Activated CD4-positive, alpha-beta T cell treated with anti-CD3 and anti-CD28 coated beads, Interleukin-2, amount 10 ng/mL, durations not matched to agents 24 days and 14 days (primary cell): ENCODE results near the gene GAREM1. TPM values are rescaled to one million over a fixed set of nuclear protein-coding genes. Genes with fewer than 3 reads are reported as not detected.

Source experiments
- DNase-seq: peaks from one replicate; pipeline ENCODE4 v3.0.0; 2022
- H3K27ac Mint-ChIP-seq: one replicate; pipeline ENCODE4 v1.8.0; 2022; ENCODE audit warnings: mild to moderate bottlenecking, mixed read lengths
- H3K27me3 Mint-ChIP-seq: one replicate; pipeline ENCODE4 v1.8.0; 2022; ENCODE audit warnings: mixed read lengths
- H3K36me3 Mint-ChIP-seq: one replicate; pipeline ENCODE4 v1.8.0; 2022; ENCODE audit warnings: low read depth, mild to moderate bottlenecking, mixed read lengths
- H3K4me1 Mint-ChIP-seq: one replicate; pipeline ENCODE4 v1.8.0; 2021; ENCODE audit warnings: mixed read lengths
- H3K4me3 Mint-ChIP-seq: one replicate; pipeline ENCODE4 v1.8.0; 2022; ENCODE audit warnings: mild to moderate bottlenecking, moderate library complexity, mixed read lengths
- H3K9me3 Mint-ChIP-seq: one replicate; pipeline ENCODE4 v1.8.0; 2021; ENCODE audit warnings: mixed read lengths
- intact Hi-C: fragments of 100-400 bp; cut with micrococcal nuclease; formaldehyde crosslinking; loops from one replicate; pipeline ENCODE4 v1.15.1; 2023
- total RNA-seq: library from RNA; stranded (reverse); gene quantifications from 2 replicates; pipeline ENCODE4 v1.2.3, GENCODE V29; 2022

Gene GAREM1
- total RNA-seq, 1 donor from 2014 or later = not detected

DNA sequence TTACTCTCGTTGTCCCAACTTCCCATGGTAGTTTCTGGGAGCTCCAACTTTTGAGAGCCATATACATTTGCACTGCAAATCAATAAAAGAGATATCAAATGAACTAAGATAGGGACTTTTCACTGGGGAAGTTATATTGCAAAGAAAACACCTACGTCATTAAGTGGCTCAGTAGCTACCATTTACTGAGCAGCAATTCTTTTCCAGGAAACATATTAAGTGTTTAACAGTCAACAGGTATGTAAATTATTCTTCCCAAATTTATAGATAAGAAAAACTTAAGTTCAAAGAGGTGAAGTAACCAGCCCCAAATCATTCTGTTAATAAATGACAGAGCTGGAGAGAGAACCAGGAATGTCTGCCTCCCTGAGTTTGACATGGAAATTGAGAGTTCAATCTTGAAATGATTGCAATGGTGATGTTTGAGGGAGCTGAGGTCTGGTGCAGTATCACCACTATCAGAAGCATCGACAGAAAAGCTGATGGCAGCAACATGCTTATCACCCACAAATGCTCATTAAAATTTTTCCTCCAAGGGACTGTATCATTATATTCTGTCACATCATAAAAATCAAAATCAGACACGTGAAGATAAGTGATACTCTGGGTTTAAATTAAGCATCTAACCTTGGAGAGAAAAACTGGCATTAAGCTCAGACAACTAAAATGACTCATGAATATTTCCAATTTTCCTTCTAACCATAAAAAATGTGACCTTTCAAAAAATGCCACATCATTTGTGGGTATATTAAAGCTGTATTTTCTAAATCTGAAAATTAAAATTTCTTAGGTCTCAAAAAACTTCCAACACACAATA lies 43.4 kb downstream of the GAREM1 start:
- Mint-ChIP-seq H3K9me3 (no peaks in the 10 kb centered on the region), H3K27me3 (peaks cover 2% of the 10 kb centered on the region), H3K36me3 (no peaks in the 10 kb centered on the region), H3K4me1 (no peaks in the 10 kb centered on the region), H3K4me3 (no peak overlapping the region), H3K27ac (no peak overlapping the region)
- no peak for DNase-seq
- intact Hi-C loops = no loop called here

DNA sequence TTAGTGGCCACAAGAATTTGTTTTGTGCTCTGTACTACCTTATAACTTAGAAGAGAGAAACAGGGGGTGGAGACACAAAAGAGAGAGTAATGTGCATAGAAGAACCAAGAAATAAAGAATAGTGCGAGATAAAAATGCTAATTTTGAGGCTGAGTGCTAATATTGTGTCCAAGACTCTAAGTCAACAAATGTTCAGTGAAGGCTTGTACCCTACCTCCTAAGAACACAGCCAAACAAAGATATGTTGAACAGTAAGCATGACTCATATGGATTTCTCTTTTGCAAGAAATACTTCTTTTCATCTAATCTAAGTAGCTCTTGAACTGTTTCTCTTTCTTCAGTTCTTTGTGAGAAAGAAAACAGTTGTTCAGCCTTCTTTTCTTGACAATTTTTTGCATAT lies 45.2 kb downstream of the GAREM1 start:
- DNase-seq = no peak
- Mint-ChIP-seq H3K9me3 (no peaks in the 10 kb centered on the region), H3K4me1 (no peaks in the 10 kb centered on the region), H3K27ac (no peak overlapping the region), H3K36me3 (no peaks in the 10 kb centered on the region), H3K27me3 (no peaks in the 10 kb centered on the region), H3K4me3 (no peak overlapping the region)
- intact Hi-C loops = no loop called here

DNA sequence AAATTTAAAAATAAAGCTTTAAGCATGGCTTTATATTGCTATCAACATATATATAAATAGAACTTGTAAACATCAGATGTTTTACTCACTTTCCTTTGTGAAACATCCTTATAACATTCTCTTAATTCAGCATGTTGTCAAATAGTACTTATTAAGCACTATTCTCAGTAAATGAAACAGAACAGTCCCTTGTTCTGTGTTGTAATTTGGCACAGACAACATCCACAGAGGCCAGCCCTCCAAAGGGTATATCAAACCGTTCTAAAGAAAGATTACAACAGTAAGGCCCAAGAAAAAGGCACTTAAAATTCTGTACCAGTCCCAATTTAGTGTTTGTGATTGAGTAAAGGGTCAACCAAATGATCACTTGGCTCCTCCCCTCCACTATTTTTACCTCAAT lies 46.0 kb downstream of the GAREM1 start:
- no peak overlapping the region for H3K4me3 Mint-ChIP-seq
- no peak for DNase-seq
- H3K9me3 Mint-ChIP-seq = no peaks in the 10 kb centered on the region
- no peaks in the 10 kb centered on the region for H3K36me3 Mint-ChIP-seq
- intact Hi-C loops = no loop called here
- no peaks in the 10 kb centered on the region for H3K27me3 Mint-ChIP-seq
- no peak overlapping the region for H3K27ac Mint-ChIP-seq
- no peaks in the 10 kb centered on the region for H3K4me1 Mint-ChIP-seq

DNA sequence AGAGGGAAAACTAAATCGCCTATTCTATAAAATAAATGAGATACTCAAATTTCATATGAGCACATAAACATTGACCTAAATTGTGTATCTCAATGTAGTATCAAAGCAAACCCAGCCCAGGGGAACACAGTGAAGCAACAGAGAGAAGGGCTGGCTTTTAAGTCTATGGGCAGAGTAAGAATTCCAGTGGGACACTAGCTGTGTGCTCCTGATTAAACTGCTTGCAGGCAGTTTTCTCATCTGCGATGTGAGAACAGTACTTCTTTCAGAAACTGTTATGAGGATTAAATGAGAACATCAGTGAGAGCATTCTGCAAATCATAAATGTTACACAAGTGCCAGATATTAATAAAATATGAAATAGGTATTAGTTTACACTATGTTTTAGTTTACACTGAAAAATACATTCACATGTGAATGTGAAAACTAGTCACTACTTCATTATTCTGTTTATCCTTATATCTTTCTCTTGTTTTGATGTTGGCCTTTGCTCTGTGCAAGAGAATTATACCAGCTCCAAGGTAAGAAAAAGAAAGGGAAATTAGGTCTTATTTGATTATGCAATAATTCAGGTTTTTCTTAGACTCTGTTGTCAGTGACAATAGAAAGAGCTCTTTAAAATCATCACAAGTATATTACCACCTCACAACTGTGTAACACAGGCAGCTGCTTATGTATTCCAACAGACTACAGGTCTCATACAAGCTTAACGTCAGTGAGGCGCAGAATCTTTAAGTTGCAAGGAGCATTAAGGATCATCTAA lies 47.5 kb downstream of the GAREM1 start:
- intact Hi-C loops = no loop called here
- Mint-ChIP-seq H3K4me1 (no peaks in the 10 kb centered on the region), H3K9me3 (no peaks in the 10 kb centered on the region), H3K27ac (no peak overlapping the region), H3K4me3 (no peak overlapping the region), H3K36me3 (no peaks in the 10 kb centered on the region), H3K27me3 (no peaks in the 10 kb centered on the region)
- no peak for DNase-seq

DNA sequence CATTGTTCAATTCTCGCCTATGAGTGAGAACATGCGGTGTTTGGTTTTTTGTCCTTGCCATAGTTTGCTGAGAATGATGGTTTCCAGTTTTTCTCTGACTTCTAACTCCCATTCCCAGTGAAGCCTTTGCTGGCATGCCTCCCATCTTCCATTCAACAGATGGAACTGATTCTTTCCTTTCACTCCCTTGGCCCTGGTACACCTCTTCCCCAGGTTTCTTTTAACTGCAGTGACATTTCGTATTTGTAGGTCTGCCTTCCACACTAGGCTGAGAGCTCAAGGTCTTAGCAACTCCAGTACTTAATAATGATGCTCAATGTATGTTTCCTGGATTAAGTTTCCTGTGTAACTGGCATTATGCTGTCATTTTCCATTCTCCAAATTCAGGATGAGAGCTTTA lies 48.5 kb downstream of the GAREM1 start:
- Mint-ChIP-seq H3K9me3 (no peaks in the 10 kb centered on the region), H3K4me3 (no peak overlapping the region), H3K27me3 (no peaks in the 10 kb centered on the region), H3K27ac (no peak overlapping the region), H3K4me1 (no peaks in the 10 kb centered on the region), H3K36me3 (no peaks in the 10 kb centered on the region)
- intact Hi-C loops = no loop called here
- DNase-seq = no peak

DNA sequence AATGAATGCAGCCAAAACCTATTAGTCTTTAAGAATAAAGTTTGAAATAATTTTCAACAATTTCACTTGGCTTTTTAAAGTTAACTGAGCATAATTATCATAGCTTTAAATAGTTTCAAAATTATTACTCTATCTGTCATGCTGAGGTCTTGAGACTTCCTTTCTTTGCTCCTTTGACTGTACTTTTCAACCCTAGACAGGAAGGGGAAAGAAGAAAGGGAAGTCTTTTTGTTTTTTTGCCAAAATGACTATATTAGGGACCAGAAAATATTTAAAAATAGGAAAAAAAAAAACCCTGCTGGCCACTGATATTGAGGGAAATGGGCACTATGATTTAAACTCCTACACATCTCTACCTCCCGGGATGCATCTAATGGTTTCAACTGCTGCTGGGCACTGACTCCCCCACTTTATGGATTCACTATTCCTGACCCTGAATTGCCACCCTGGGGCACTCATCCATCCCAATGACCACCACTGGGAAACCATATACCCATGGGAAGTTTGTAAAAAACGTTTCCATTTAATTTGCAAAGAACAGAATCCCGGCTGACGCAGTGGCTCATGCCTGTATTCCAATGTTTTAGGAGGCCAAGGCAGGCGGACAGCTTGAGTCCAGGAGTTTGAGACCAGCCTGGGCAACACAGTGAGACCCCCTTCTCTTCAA lies 50.5 kb downstream of the GAREM1 start:
- Mint-ChIP-seq H3K36me3 (no peaks in the 10 kb centered on the region), H3K4me3 (no peak overlapping the region), H3K9me3 (no peaks in the 10 kb centered on the region), H3K27me3 (peaks cover 5% of the 10 kb centered on the region), H3K27ac (no peak overlapping the region), H3K4me1 (no peaks in the 10 kb centered on the region)
- intact Hi-C loops = no loop called here
- DNase-seq = no peak

DNA sequence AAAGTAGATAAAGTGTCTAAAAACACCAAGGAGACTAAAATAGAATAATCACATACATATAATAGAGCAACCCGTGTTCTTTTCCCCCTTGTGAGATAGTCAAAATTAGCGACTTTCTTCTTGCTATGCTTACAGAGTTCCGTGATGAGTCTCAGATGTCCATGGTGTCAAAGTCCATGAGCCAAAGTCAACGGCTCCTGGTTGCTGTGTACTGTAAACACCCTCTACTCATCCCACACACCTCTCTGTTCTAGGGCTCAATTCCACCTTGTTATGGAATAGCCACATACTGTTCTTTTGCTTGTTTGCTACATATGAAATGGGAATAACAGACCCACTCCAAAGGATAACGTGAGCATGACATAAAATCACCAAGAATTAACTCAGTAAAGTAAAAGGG lies 52.5 kb downstream of the GAREM1 start:
- H3K9me3 Mint-ChIP-seq = no peaks in the 10 kb centered on the region
- intact Hi-C loops = no loop called here
- no peak overlapping the region for H3K4me3 Mint-ChIP-seq
- no peaks in the 10 kb centered on the region for H3K36me3 Mint-ChIP-seq
- DNase-seq = no peak
- no peaks in the 10 kb centered on the region for H3K4me1 Mint-ChIP-seq
- no peak overlapping the region for H3K27ac Mint-ChIP-seq
- H3K27me3 Mint-ChIP-seq = peaks cover 5% of the 10 kb centered on the region

DNA sequence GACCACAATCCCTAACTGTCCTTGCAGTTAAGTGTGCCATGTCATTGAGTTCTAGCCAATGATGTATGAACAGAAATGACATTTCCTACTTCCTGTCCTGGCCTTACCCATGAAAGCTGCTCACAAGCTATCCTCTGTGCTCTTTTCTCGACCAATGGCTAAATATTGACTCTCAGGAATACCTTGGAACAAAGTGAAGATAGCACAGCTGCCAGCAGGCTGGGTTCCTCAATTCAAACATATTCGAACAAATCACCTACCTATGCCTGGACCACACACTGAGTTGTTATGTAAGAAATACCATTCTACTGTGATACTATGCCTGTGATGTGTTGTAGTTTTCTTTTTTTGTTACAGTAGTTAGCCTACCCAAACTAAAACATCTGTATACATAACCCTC lies 65.1 kb downstream of the GAREM1 start:
- Mint-ChIP-seq H3K4me1 (no peaks in the 10 kb centered on the region), H3K27me3 (peaks cover 2% of the 10 kb centered on the region), H3K4me3 (no peak overlapping the region), H3K27ac (no peak overlapping the region), H3K9me3 (no peaks in the 10 kb centered on the region), H3K36me3 (no peaks in the 10 kb centered on the region)
- intact Hi-C loops = no loop called here
- no peak for DNase-seq

DNA sequence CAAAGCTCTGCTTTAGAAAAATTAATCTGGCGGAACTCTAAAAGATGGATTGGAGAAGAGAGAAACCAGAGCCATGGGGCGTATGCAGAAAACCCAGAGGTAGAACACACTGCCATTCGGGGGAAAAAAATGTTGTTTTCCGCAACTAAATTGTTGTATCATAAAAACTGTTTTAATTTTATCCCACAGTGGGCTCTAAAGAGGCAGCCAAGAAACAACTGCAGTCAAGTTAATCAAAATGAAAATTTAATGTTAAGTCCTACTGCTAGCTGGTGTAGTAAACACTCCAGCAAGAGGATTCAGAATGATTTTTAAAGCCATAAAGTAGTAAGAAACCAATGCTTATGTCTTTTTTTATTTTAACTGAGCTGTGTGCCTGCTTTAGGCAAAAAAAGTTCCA lies 69.1 kb downstream of the GAREM1 start:
- no peak for DNase-seq
- Mint-ChIP-seq H3K4me1 (no peaks in the 10 kb centered on the region), H3K9me3 (no peaks in the 10 kb centered on the region), H3K27ac (no peak overlapping the region), H3K27me3 (no peaks in the 10 kb centered on the region), H3K36me3 (no peaks in the 10 kb centered on the region), H3K4me3 (no peak overlapping the region)
- intact Hi-C loops = no loop called here

DNA sequence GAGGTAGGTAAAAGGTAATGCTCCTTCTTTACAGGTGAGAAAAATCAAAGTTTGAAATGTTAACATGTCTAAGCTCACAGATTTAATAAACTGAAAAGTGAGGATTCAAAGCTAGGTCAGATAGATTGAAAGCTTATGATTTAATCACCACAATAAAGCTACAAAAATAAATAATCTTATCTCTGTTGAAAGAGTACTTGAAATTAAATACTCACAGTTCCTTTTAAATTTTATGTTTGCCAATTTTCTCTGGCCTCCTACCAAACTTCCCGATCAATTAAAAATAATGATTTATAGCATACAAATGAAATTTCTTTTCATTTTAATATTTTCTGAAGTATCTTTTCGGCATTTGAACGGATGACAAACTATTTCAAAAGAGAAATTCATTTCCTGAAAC lies 77.3 kb downstream of the GAREM1 start:
- Mint-ChIP-seq H3K36me3 (no peaks in the 10 kb centered on the region), H3K4me3 (no peak overlapping the region), H3K27ac (no peak overlapping the region), H3K27me3 (peaks cover 7% of the 10 kb centered on the region), H3K9me3 (no peaks in the 10 kb centered on the region), H3K4me1 (no peaks in the 10 kb centered on the region)
- intact Hi-C loops = no loop called here
- no peak for DNase-seq

DNA sequence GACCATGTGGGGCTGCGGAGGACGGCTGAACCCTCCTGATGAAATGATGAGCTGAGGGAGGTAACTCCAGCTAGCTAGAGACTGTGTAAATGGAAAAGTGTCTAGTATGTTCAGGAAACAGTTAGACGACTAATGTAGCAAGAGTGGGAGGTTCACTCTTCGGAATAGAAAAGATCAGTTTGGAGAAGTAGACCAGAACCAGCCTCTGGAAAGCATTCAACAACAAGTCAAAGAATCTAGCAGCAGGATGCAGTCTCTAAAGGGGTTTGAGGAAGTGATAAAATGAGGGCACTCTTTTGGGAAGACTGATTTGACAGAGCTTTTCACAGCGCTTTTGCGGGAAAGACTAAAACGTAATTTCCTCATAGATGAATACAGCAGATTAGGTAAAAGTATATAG lies 79.6 kb downstream of the GAREM1 start:
- Mint-ChIP-seq H3K27me3 (peaks cover 7% of the 10 kb centered on the region), H3K4me3 (no peak overlapping the region), H3K27ac (no peak overlapping the region), H3K36me3 (no peaks in the 10 kb centered on the region), H3K4me1 (no peaks in the 10 kb centered on the region), H3K9me3 (no peaks in the 10 kb centered on the region)
- DNase-seq = no peak
- intact Hi-C loops = no loop called here

DNA sequence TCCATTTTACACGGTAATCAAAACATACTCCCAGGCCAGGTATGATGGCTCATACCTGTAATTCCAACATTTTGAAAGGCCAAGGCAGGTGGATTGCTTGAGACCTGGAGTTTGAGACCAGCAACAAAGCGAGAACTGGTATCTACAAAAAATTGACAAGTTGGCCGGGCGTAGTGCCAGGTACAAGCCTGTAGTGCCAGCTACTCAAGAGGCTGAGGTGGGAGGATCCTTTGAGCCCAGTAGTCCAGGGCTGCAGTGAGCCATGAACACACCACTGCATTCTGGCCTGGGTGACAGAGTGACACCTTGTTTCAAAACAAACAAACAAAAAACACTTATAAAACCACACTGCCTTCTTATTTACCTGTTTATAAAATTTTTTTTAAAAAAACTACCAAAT lies 80.8 kb downstream of the GAREM1 start:
- intact Hi-C loops = no loop called here
- Mint-ChIP-seq H3K27ac (no peak overlapping the region), H3K9me3 (no peaks in the 10 kb centered on the region), H3K4me3 (no peak overlapping the region), H3K36me3 (no peaks in the 10 kb centered on the region), H3K27me3 (peaks cover 7% of the 10 kb centered on the region), H3K4me1 (no peaks in the 10 kb centered on the region)
- DNase-seq = no peak

DNA sequence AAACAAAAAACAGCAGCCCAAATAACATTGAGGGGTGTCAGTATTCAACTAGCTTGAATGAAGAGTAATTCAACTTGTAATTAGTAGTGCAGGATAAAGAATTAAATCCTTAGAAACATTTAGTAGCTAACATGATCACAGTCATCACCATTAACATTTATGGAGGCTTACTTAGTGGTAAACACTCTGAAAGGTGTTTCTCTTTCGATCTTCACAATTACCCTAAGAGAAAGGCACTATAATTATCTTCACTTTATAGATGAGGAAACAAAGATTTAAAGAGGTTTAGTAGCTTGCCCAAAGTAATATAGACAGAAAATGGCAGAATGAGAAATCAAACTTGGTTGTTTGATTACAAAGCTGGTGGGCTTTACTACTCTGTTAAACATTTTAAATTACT lies 81.5 kb downstream of the GAREM1 start:
- DNase-seq = no peak
- H3K9me3 Mint-ChIP-seq = no peaks in the 10 kb centered on the region
- peaks cover 10% of the 10 kb centered on the region for H3K27me3 Mint-ChIP-seq
- H3K36me3 Mint-ChIP-seq = no peaks in the 10 kb centered on the region
- H3K4me3 Mint-ChIP-seq = no peak overlapping the region
- intact Hi-C loops = no loop called here
- H3K27ac Mint-ChIP-seq = no peak overlapping the region
- no peaks in the 10 kb centered on the region for H3K4me1 Mint-ChIP-seq

DNA sequence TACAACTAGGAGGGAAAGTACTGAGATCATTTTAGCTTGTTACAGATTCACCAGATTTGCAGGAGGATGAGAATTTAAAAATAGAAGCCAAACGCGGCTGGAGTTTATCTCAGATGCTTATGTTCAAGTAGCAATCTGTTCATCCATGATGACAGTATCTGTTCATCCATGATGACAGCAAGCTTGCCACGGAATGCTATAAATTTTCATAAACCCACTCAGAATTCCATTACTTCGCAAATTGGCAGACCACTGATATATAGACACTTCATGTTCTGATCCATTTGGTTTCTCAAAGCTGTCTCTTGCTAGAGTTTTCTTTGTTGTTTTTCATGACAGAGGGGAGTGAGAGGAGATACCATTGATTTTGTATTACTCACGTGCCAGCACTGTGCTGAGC lies 84.2 kb downstream of the GAREM1 start:
- H3K27ac Mint-ChIP-seq = no peak overlapping the region
- intact Hi-C loops = no loop called here
- no peak for DNase-seq
- peaks cover 17% of the 10 kb centered on the region for H3K27me3 Mint-ChIP-seq
- no peak overlapping the region for H3K4me3 Mint-ChIP-seq
- no peaks in the 10 kb centered on the region for H3K9me3 Mint-ChIP-seq
- no peaks in the 10 kb centered on the region for H3K4me1 Mint-ChIP-seq
- H3K36me3 Mint-ChIP-seq = no peaks in the 10 kb centered on the region
